Measurements from ENCODE around the gene SMYD3.
A peak's percentile ranks its signal among the peaks of the same experiment; 100 is the strongest.

SMYD3 gene

GRCh38 chr1:246001142-246001836 lies 505.8 kb downstream of the SMYD3 start:
- H3K4me3 ChIP-seq (ENCODE audit: low read depth, low read length) = no peak overlapping the region
- DNase-seq (ENCODE audit: low read depth) = no peak
- no peak for TF ChIP-seq CTCF (IDR thresholded peaks at IDR 0.05; ENCODE audit: insufficient read depth, low read depth, low read length, missing control alignments)

- TF ChIP-seq CTCF (IDR thresholded peaks at IDR 0.05; ENCODE audit: insufficient read depth, low read depth, low read length, missing control alignments) = no peak
- DNase-seq (ENCODE audit: low read depth) = no peak
- no peak overlapping the region for H3K4me3 ChIP-seq (ENCODE audit: low read depth, low read length)
These were observed 506.5 kb downstream of the SMYD3 start for GRCh38 chr1:246000638-246001015.

- TF ChIP-seq CTCF (IDR thresholded peaks at IDR 0.05; ENCODE audit: insufficient read depth, low read depth, low read length, missing control alignments) = no peak
- peak; percentile 35 for DNase-seq (ENCODE audit: low read depth)
- no peak overlapping the region for H3K4me3 ChIP-seq (ENCODE audit: low read depth, low read length)
These were observed 507.1 kb downstream of the SMYD3 start for GRCh38 chr1:245999697-246000637.

DNA sequence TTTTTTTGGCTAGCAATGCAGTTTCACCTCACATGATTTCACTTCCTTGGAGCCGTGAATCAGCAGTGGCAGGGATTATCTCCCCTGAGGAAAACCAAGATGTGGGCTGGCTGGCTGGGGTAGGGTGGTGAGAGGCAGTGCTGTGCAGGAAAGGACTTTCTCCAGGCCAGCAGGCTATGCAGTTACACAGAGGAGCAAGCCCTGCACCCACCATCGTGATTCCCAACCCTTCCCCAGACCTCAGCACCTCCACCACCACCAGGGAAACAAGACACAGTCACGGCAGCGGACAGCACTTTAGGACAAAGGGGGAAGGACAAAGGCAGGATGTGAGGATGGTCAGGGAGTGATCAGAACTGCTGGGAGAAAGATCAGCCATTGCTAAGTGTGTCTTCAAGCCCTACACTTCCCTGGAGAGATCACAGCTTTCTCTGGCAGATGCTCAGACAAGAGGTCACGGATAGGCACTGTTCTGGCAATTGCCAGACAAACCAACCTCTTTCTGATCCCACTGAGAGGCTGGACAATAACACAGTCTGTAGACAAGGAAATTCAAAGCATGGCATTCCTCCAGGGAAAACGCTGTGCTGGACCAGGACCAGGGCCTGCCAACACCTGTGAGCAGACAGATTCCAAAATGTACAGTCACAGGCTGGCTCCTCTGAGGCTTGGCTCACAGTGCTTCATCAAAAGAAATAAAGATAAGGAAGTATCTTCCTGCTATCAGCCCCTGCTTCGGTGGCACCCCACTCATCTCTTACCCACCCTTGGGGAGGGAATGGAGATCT lies 509.4 kb downstream of the SMYD3 start:
- TF ChIP-seq CTCF (IDR thresholded peaks at IDR 0.05; ENCODE audit: insufficient read depth, low read depth, low read length, missing control alignments) = no peak
- DNase-seq (ENCODE audit: low read depth) = no peak
- H3K4me3 ChIP-seq (ENCODE audit: low read depth, low read length) = no peak overlapping the region

DNA sequence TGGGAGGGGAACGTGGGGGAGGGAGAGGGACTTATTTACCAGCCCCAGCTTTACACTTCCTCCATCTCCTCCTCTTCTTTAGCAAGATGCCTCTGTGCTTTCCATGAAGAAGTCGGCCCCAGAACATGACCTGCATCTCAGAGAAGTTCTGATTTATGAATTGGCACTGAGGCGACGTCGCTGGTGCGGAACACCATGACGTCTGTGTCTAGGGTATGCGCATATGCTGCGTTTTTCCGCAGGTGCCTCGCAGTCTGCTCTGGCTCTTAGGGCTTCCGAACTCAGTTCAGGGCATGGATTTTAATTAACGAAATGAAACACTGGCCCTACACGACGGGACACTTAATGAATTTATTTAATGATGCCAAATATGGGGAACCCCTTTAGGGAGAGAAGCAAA lies 510.3 kb downstream of the SMYD3 start:
- no peak for DNase-seq (ENCODE audit: low read depth)
- no peak for TF ChIP-seq CTCF (IDR thresholded peaks at IDR 0.05; ENCODE audit: insufficient read depth, low read depth, low read length, missing control alignments)

GRCh38 chr1:245995474-245995873 lies 511.6 kb downstream of the SMYD3 start:
- H3K4me3 ChIP-seq (ENCODE audit: low read depth, low read length) = no peak overlapping the region
- DNase-seq (ENCODE audit: low read depth) = no peak
- no peak for TF ChIP-seq CTCF (IDR thresholded peaks at IDR 0.05; ENCODE audit: insufficient read depth, low read depth, low read length, missing control alignments)

More for the DNA sequence above, 510.3 kb downstream of the SMYD3 start:
- no peak overlapping the region for H3K4me3 ChIP-seq (ENCODE audit: low read depth, low read length)
